H1 (cell line): Measurements from ENCODE around the gene ITGB1BP1. TPM values are rescaled to one million over a fixed set of nuclear protein-coding genes. Genes with fewer than 3 reads are reported as not detected.
A peak's percentile ranks its signal among the peaks of the same experiment; 100 is the strongest.

ENCODE experiments used
- CTCF ChIA-PET: fragments of 300-600 bp; sonication (Branson Sonifier 250); formaldehyde crosslinking; loops from one replicate; lab custom pipeline; 2021; ENCODE audit not compliant: partially characterized antibody; lab: Charles Lee
- POLR2A ChIA-PET: fragments of 300-600 bp; sonication (Branson Sonifier 250); formaldehyde crosslinking; loops from one replicate; lab custom pipeline; 2021; ENCODE audit warnings: inconsistent platforms; ENCODE audit not compliant: partially characterized antibody; lab: Charles Lee
- DNase-seq, 2 experiments: peaks; one replicate each; pipeline versions ENCODE4 v3.0.0 to v3.0.0-alpha.2; 2010 to 2022; ENCODE audit warnings: low spot score in 2 of 2, low read depth in 1 of 2, mixed read lengths in 1 of 2
- FAIRE-seq: peaks from 2 replicates; lab custom pipeline; 2011; peaks lifted over from hg19 to GRCh38; lab: Jason Lieb, UNC
- H2AFZ ChIP-seq: 2 replicates; pipeline ENCODE4 v1.8.1; 2012; ENCODE audit warnings: low read length, inconsistent platforms
- H2AK5ac ChIP-seq: 2 replicates; pipeline ENCODE4 v1.6.1; 2013; ENCODE audit warnings: low read depth, low read length
- H2BK120ac ChIP-seq: replicated peaks from 2 replicates; pipeline ENCODE3; 2013; ENCODE audit warnings: low read depth, low read length, inconsistent platforms
- H2BK12ac ChIP-seq: 2 replicates; pipeline ENCODE4 v1.6.1; 2013; ENCODE audit warnings: low read depth, low read length
- H2BK15ac ChIP-seq: 2 replicates; pipeline ENCODE4 v1.6.1; 2013; ENCODE audit warnings: low read length
- H2BK20ac ChIP-seq: 2 replicates; pipeline ENCODE4 v1.6.1; 2013; ENCODE audit warnings: low read length
- H2BK5ac ChIP-seq: 2 replicates; pipeline ENCODE4 v1.6.1; 2013; ENCODE audit warnings: low read depth, low read length
- H3K14ac ChIP-seq: 2 replicates; pipeline ENCODE4 v1.6.1; 2013; ENCODE audit warnings: inconsistent platforms; ENCODE audit not compliant: insufficient read length
- H3K18ac ChIP-seq: 2 replicates; pipeline ENCODE4 v1.6.1; 2013; ENCODE audit warnings: low read length; ENCODE audit errors: extremely low read depth
- H3K23ac ChIP-seq: 2 replicates; pipeline ENCODE4 v1.6.1; 2013; ENCODE audit warnings: inconsistent platforms; ENCODE audit not compliant: insufficient read length
- H3K23me2 ChIP-seq: 2 replicates; pipeline ENCODE4 v1.6.1; 2013; ENCODE audit warnings: low read depth, low read length
- H3K27ac ChIP-seq: 2 replicates; pipeline ENCODE4 v1.6.1; 2011; ENCODE audit warnings: low read depth, low read length, inconsistent platforms
- H3K27me3 ChIP-seq, 4 experiments: replicated peaks in 1 of 4; 1 replicate in 1 of 4; 2 replicates in 3 of 4; pipeline versions ENCODE4 v1.6.1 to v1.8.1; 2011 to 2013; ENCODE audit warnings: low read length in 3 of 4, mild to moderate bottlenecking in 3 of 4, inconsistent platforms in 2 of 4, mixed read lengths in 2 of 4, moderate library complexity in 1 of 4; ENCODE audit not compliant: control insufficient read depth in 3 of 4, insufficient read depth in 3 of 4; ENCODE audit errors: extremely low read depth in 1 of 4
- H3K36me3 ChIP-seq, 4 experiments: 2 replicates each; pipeline versions ENCODE4 v1.6.1 to v1.8.1; 2011 to 2013; ENCODE audit warnings: mild to moderate bottlenecking in 4 of 4, low read length in 3 of 4, moderate library complexity in 2 of 4, control low read depth in 1 of 4, inconsistent platforms in 1 of 4; ENCODE audit not compliant: insufficient read depth in 4 of 4, control insufficient read depth in 2 of 4
- H3K4ac ChIP-seq: replicated peaks from 2 replicates; pipeline ENCODE3; 2013; ENCODE audit warnings: low read length, low read depth, mixed read lengths, inconsistent platforms; ENCODE audit not compliant: insufficient read length
- H3K4me1 ChIP-seq, 4 experiments: replicated peaks in 1 of 4; 1 replicate in 1 of 4; 2 replicates in 3 of 4; pipeline versions ENCODE4 v1.6.1 to v1.8.1; 2011 to 2013; ENCODE audit warnings: low read length in 3 of 4, inconsistent platforms in 2 of 4, mixed read lengths in 1 of 4; ENCODE audit not compliant: insufficient read depth in 4 of 4, control insufficient read depth in 3 of 4
- H3K4me2 ChIP-seq, 2 experiments: 2 replicates each; pipeline versions ENCODE4 v1.6.1 to v1.8.1; 2011 to 2013; ENCODE audit warnings: low read depth in 2 of 2, low read length in 2 of 2, control low read depth in 1 of 2, inconsistent platforms in 1 of 2, mild to moderate bottlenecking in 1 of 2; ENCODE audit not compliant: insufficient read depth in 1 of 2
- H3K4me3 ChIP-seq, 4 experiments: fragments of 200-600, 300-600 bp in 1 of 4; sonication (generic), shearing (Covaris generic), sonication (Bioruptor Twin) in 1 of 4; 2 replicates each; pipeline versions ENCODE4 v1.5.1 to v1.8.1; 2011 to 2016; ENCODE audit warnings: low read length in 4 of 4, low read depth in 3 of 4, control low read depth in 2 of 4, inconsistent platforms in 2 of 4, mild to moderate bottlenecking in 2 of 4, mixed read lengths in 1 of 4, moderate library complexity in 1 of 4; ENCODE audit not compliant: insufficient read depth in 2 of 4; ENCODE audit errors: extremely low read depth in 1 of 4
- H3K56ac ChIP-seq: replicated peaks from 2 replicates; pipeline ENCODE3; 2013; ENCODE audit warnings: low read depth, mild to moderate bottlenecking, mixed read lengths, low read length, inconsistent platforms; ENCODE audit not compliant: insufficient read length
- H3K79me1 ChIP-seq: 2 replicates; pipeline ENCODE4 v1.6.1; 2013; ENCODE audit warnings: low read depth, low read length, control low read depth
- H3K79me2 ChIP-seq, 2 experiments: 2 replicates each; pipeline versions ENCODE4 v1.6.1 to v1.8.1; 2012 to 2013; ENCODE audit warnings: low read length in 2 of 2, mild to moderate bottlenecking in 2 of 2, inconsistent platforms in 1 of 2; ENCODE audit not compliant: insufficient read depth in 2 of 2, control insufficient read depth in 1 of 2
- H3K9ac ChIP-seq, 4 experiments: replicated peaks in 1 of 4; 1 replicate in 1 of 4; 2 replicates in 3 of 4; pipeline versions ENCODE4 v1.6.1 to v1.8.1; 2011 to 2013; ENCODE audit warnings: low read depth in 3 of 4, low read length in 3 of 4, control low read depth in 2 of 4, mild to moderate bottlenecking in 2 of 4, moderate library complexity in 2 of 4, inconsistent platforms in 1 of 4; ENCODE audit errors: extremely low read depth in 1 of 4
- H3K9me3 ChIP-seq, 2 experiments: 2 replicates each; pipeline versions ENCODE4 v1.6.1 to v1.8.1; 2012 to 2013; ENCODE audit warnings: mild to moderate bottlenecking in 2 of 2, moderate library complexity in 2 of 2, control low read depth in 1 of 2, inconsistent platforms in 1 of 2, low read depth in 1 of 2, low read length in 1 of 2, mixed read lengths in 1 of 2; ENCODE audit not compliant: insufficient read depth in 2 of 2
- H4K20me1 ChIP-seq, 2 experiments: replicated peaks in 1 of 2; 2 replicates each; pipeline versions ENCODE3 to v1.8.1; 2011 to 2013; ENCODE audit warnings: inconsistent platforms in 2 of 2, low read length in 2 of 2, mild to moderate bottlenecking in 1 of 2; ENCODE audit not compliant: insufficient read depth in 2 of 2, control insufficient read depth in 1 of 2
- H4K5ac ChIP-seq: 2 replicates; pipeline ENCODE4 v1.6.1; 2013; ENCODE audit warnings: low read length, low read depth, mixed read lengths, inconsistent platforms; ENCODE audit not compliant: insufficient read length
- H4K8ac ChIP-seq: 2 replicates; pipeline ENCODE4 v1.8.0; 2013; ENCODE audit warnings: mild to moderate bottlenecking, moderate library complexity, low read length, inconsistent platforms; ENCODE audit not compliant: insufficient read depth; ENCODE audit errors: extremely low read depth
- H4K91ac ChIP-seq: replicated peaks from 2 replicates; pipeline ENCODE3; 2013; ENCODE audit warnings: low read length, mixed read lengths, inconsistent platforms; ENCODE audit not compliant: insufficient read length
- CHD1 ChIP-seq: IDR thresholded peaks from 2 replicates; pipeline ENCODE4 v1.6.1; 2012; ENCODE audit warnings: low read depth, low read length, improper control_type of control experiment
- GABPA ChIP-seq: IDR thresholded peaks from 2 replicates; pipeline ENCODE4 v1.6.1; 2011; ENCODE audit warnings: mild to moderate bottlenecking, low read length, moderate library complexity, borderline replicate concordance; ENCODE audit not compliant: insufficient read depth
- HDAC2 ChIP-seq, 2 experiments: fragments of 300-600 bp in 1 of 2; sonication (generic) in 1 of 2; IDR thresholded peaks; 2 replicates each; pipeline ENCODE4 v1.6.1; 2011 to 2012; ENCODE audit warnings: low read depth in 2 of 2, low read length in 2 of 2, mild to moderate bottlenecking in 2 of 2, moderate library complexity in 2 of 2, borderline replicate concordance in 1 of 2, inconsistent platforms in 1 of 2
- JUN ChIP-seq: IDR thresholded peaks from 2 replicates; pipeline ENCODE4 v1.6.1; 2011; ENCODE audit warnings: low read depth, mild to moderate bottlenecking, improper control_type of control experiment, low read length
- KDM1A ChIP-seq: fragments of 200-600, 300-600 bp; sonication (generic); IDR thresholded peaks from 2 replicates; pipeline ENCODE4 v1.7.1; 2016; ENCODE audit warnings: mild to moderate bottlenecking, low read length, borderline replicate concordance
- NANOG ChIP-seq: IDR thresholded peaks from 2 replicates; pipeline ENCODE4 v1.6.1; 2011; ENCODE audit warnings: low read length, low read depth, mild to moderate bottlenecking, inconsistent platforms; ENCODE audit not compliant: insufficient read depth, poor library complexity, severe bottlenecking
- POLR2AphosphoS5 ChIP-seq: IDR thresholded peaks from 2 replicates; pipeline ENCODE4 v1.6.1; 2011; ENCODE audit warnings: low read depth, low read length
- RBBP5 ChIP-seq: IDR thresholded peaks from 2 replicates; pipeline ENCODE4 v1.7.1; 2012; ENCODE audit warnings: low read depth, mild to moderate bottlenecking, inconsistent platforms, low read length, moderate library complexity, borderline replicate concordance
- RXRA ChIP-seq: IDR thresholded peaks from 2 replicates; pipeline ENCODE4 v1.6.1; 2011; ENCODE audit warnings: low read depth, mild to moderate bottlenecking, low read length, moderate library complexity; ENCODE audit not compliant: insufficient read depth
- SIX5 ChIP-seq: IDR thresholded peaks from 2 replicates; pipeline ENCODE4 v1.6.1; 2011; ENCODE audit warnings: mild to moderate bottlenecking, low read depth, low read length
- SP1 ChIP-seq: IDR thresholded peaks from 2 replicates; pipeline ENCODE4 v1.6.1; 2011; ENCODE audit warnings: low read depth, low read length
- TAF1 ChIP-seq: IDR thresholded peaks from 2 replicates; pipeline ENCODE4 v1.6.1; 2011; ENCODE audit warnings: mild to moderate bottlenecking, low read depth, low read length
- whole genome bisulfite sequencing, 2 experiments: shearing (Covaris generic) in 1 of 2; methylation state at CpG; one replicate each; pipeline versions ENCODE4 v1.1.6 to v1.1.7; 2013 to 2015; ENCODE audit warnings: low lambda C conversion rate in 2 of 2, mixed read lengths in 2 of 2, inconsistent platforms in 1 of 2, low coverage in 1 of 2, missing lambda C conversion rate in 1 of 2; ENCODE audit not compliant: insufficient replicate concordance in 2 of 2, insufficient coverage in 1 of 2, insufficient read length in 1 of 2; ENCODE audit errors: extremely low coverage in 1 of 2, missing lambda C conversion rate in 1 of 2; 5-methylcytosine and 5-hydroxymethylcytosine counted together
- polyA plus RNA-seq, 7 experiments: library from polyadenylated mRNA; depleted of rRNA in 3 of 7; stranded (reverse) in 5 of 7; unstranded in 2 of 7; fragments of >200 nt in 5 of 7; fragments of 200-250 nt in 2 of 7; gene quantifications; 1 replicate in 5 of 7; 2 replicates in 1 of 7; 4 replicates in 1 of 7; pipeline versions ENCODE4 v1.2.1 to v1.2.3, GENCODE V29; 2011 to 2013; ENCODE audit warnings: missing spikeins in 2 of 7, mixed read lengths in 2 of 7
- total RNA-seq: library from RNA; stranded (reverse); fragmentation: NEBNext Ultra II Directional; extraction: Animal tissue kit (Norgen Biotek cat#: 25700); gene quantifications from 2 replicates; pipeline ENCODE4 v1.2.1, GENCODE V29; 2021

Gene ITGB1BP1
- total and polyA plus RNA-seq, 2 of the 8 experiments (the other 6 are each of a cell fraction or from before 2014, with no cell fraction given), result 16.1 to 45.4 TPM

GRCh38 chr2:9392898-9393765, 30.2 kb downstream of the ITGB1BP1 start:
- Histone ChIP-seq H2AFZ (no peak overlapping the region), H3K79me1 (no peaks in the 10 kb centered on the region), H3K23me2 (no peaks in the 10 kb centered on the region), H3K9me3 (no peaks in the 10 kb centered on the region), H2BK15ac (no peak overlapping the region; the same call in 1 of the 2 replicates), H3K23ac (no peak overlapping the region), H4K5ac (no peak overlapping the region), H3K27ac (no peak overlapping the region), H3K4me2 (peak overlapping the region; percentile 3 to 18; a peak in 1 of 4 replicates), H2BK20ac (no peak overlapping the region), H4K91ac (no peak overlapping the region), H3K14ac (no peak overlapping the region), H3K36me3 (peaks cover 0 to 2% (median under 1%) of the 10 kb centered on the region in 4 experiments; a peak in 4 of 8 replicates), H4K20me1 (peaks cover 2 to 4% of the 10 kb centered on the region in 2 experiments), H4K8ac (no peak overlapping the region), H3K4me1 (peaks cover 4 to 7% (median 6%) of the 10 kb centered on the region in 4 experiments; a peak in 6 of 7 replicates), H3K18ac (no peak overlapping the region), H3K4ac (no peak overlapping the region), H2BK120ac (no peak overlapping the region), H3K27me3 (no peaks in the 10 kb centered on the region), H3K4me3 (0 out of 8 replicates have a peak overlapping the region, but pooled peaks of 1 of the 4 experiments have one; percentile 21), H2BK5ac (no peak overlapping the region), H2AK5ac (0 out of 2 replicates have a peak overlapping the region, but pooled peaks have one; percentile 28), H3K56ac (no peak overlapping the region), H2BK12ac (no peak overlapping the region), H3K9ac (no peak overlapping the region), H3K79me2 (no peaks in the 10 kb centered on the region)
- 75% methylated on average over 21 of the region's 28 CpGs; no CpG with 5 or more reads in 1 of the 2 experiments for WGBS, 2 experiments
- FAIRE-seq (no peak), DNase-seq (no peak)
- ChIA-PET POLR2A (no interaction called here), CTCF (interaction anchor here (0.7 to 1.2 kb wide), 7 partner anchors 15 to 251 kb away, joined by 3 to 5 read pairs (median 3); partner anchors contain the start of gene ASAP2)
- TF ChIP-seq JUN (no peak), NANOG (no peak), GABPA (no peak), RXRA (no peak), HDAC2 (IDR thresholded peaks at IDR 0.05; ENCODE audit: borderline replicate concordance in 1 of 2, low read depth in 2 of 2, low read length in 2 of 2) (no peak), SIX5 (no peak), RBBP5 (no peak), CHD1 (no peak), KDM1A (no peak), POLR2AphosphoS5 (no peak), SP1 (no peak), TAF1 (no peak)
